SK-N-SH treated with all-trans-retinoic acid at 6 μM for 48 hours (cell line): Measurements from ENCODE around the gene LYRM4.

Source experiments
- ATAC-seq: fragments of 200-7000 bp; cut with Tn5 transposase; 3 replicates; pipeline ENCODE4 v1.9.1; 2020; ENCODE audit warnings: mild to moderate bottlenecking, moderate library complexity
- ARNTL ChIP-seq: fragments of 450-650 bp; formaldehyde crosslinking; IDR thresholded peaks from 2 replicates; pipeline ENCODE4 v1.5.0; 2020; ENCODE audit warnings: low read depth, mild to moderate bottlenecking, moderate library complexity, borderline replicate concordance
- BACH2 ChIP-seq: fragments of 250-450 bp; sonication (Bioruptor Pico); IDR thresholded peaks from 2 replicates; pipeline ENCODE4 v1.9.0; 2021; ENCODE audit warnings: mild to moderate bottlenecking, borderline replicate concordance
- CSDC2 ChIP-seq: fragments of 250-450 bp; sonication (Bioruptor Pico); IDR thresholded peaks from 2 replicates; pipeline ENCODE4 v1.5.0; 2020; ENCODE audit warnings: mild to moderate bottlenecking, moderate library complexity
- CSRNP3 ChIP-seq: fragments of 250-450 bp; sonication (Bioruptor Pico); IDR thresholded peaks from 2 replicates; pipeline ENCODE4 v1.5.1; 2021; ENCODE audit warnings: mild to moderate bottlenecking, moderate library complexity
- ESRRG ChIP-seq: fragments of 250-450 bp; sonication (Bioruptor Pico); IDR thresholded peaks from 2 replicates; pipeline ENCODE4 v1.6.1; 2021; ENCODE audit warnings: mild to moderate bottlenecking
- GLIS3 ChIP-seq: fragments of 250-450 bp; sonication (Bioruptor Pico); IDR thresholded peaks from 2 replicates; pipeline ENCODE4 v1.5.0; 2020; ENCODE audit warnings: mild to moderate bottlenecking, moderate library complexity
- ISL1 ChIP-seq: fragments of 250-450 bp; sonication (Bioruptor Pico); IDR thresholded peaks from 2 replicates; pipeline ENCODE4 v2.1.2; 2022; ENCODE audit warnings: mild to moderate bottlenecking, moderate library complexity
- OSR1 ChIP-seq: fragments of 250-450 bp; sonication (Bioruptor Pico); IDR thresholded peaks from 2 replicates; pipeline ENCODE4 v1.8.0; 2022; ENCODE audit warnings: moderate library complexity, mild to moderate bottlenecking, inconsistent platforms
- POU6F1 ChIP-seq: fragments of 250-450 bp; sonication (Bioruptor Pico); IDR thresholded peaks from 2 replicates; pipeline ENCODE4 v1.8.0; 2021; ENCODE audit warnings: low read depth, mild to moderate bottlenecking, moderate library complexity, borderline replicate concordance
- PPARA ChIP-seq: fragments of 250-450 bp; sonication (Bioruptor Pico); IDR thresholded peaks from 2 replicates; pipeline ENCODE4 v1.5.0; 2020; ENCODE audit warnings: mild to moderate bottlenecking, borderline replicate concordance
- RARB ChIP-seq: fragments of 250-450 bp; sonication (Bioruptor Pico); IDR thresholded peaks from 2 replicates; pipeline ENCODE4 v1.8.0; 2021; ENCODE audit warnings: mild to moderate bottlenecking, moderate library complexity
- SNAI2 ChIP-seq: fragments of 250-450 bp; sonication (Bioruptor Pico); IDR thresholded peaks from 2 replicates; pipeline ENCODE4 v1.5.0; 2020; ENCODE audit warnings: mild to moderate bottlenecking, moderate library complexity
- TCF4 ChIP-seq: fragments of 250-450 bp; sonication (Bioruptor Pico); IDR thresholded peaks from 2 replicates; pipeline ENCODE4 v1.8.0; 2021; ENCODE audit warnings: mild to moderate bottlenecking, moderate library complexity, borderline replicate concordance
- TOX ChIP-seq: fragments of 250-450 bp; sonication (Bioruptor Pico); IDR thresholded peaks from 2 replicates; pipeline ENCODE4 v1.8.0; 2021; ENCODE audit warnings: mild to moderate bottlenecking, moderate library complexity, borderline replicate concordance
- TSHZ2 ChIP-seq: fragments of 250-450 bp; sonication (Bioruptor Pico); IDR thresholded peaks from 2 replicates; pipeline ENCODE4 v1.5.0; 2020; ENCODE audit warnings: mild to moderate bottlenecking, moderate library complexity
- ZC3H10 ChIP-seq: fragments of 250-450 bp; sonication (Bioruptor Pico); IDR thresholded peaks from 2 replicates; pipeline ENCODE4 v1.5.1; 2021; ENCODE audit warnings: mild to moderate bottlenecking, moderate library complexity
- ZFP3 ChIP-seq: fragments of 250-450 bp; sonication (Bioruptor Pico); IDR thresholded peaks from 2 replicates; pipeline ENCODE4 v1.5.0; 2020; ENCODE audit warnings: mild to moderate bottlenecking, moderate library complexity
- ZFP30 ChIP-seq: fragments of 450-650 bp; formaldehyde crosslinking; IDR thresholded peaks from 2 replicates; pipeline ENCODE4 v1.5.0; 2022; ENCODE audit warnings: mild to moderate bottlenecking, moderate library complexity
- ZNF565 ChIP-seq: fragments of 450-650 bp; formaldehyde crosslinking; conservative IDR thresholded peaks from 2 replicates; pipeline ENCODE4 v1.5.0; 2020; ENCODE audit warnings: low read depth, mild to moderate bottlenecking, moderate library complexity
- ZNF70 ChIP-seq: fragments of 450-650 bp; formaldehyde crosslinking; IDR thresholded peaks from 2 replicates; pipeline ENCODE4 v1.5.0; 2020; ENCODE audit warnings: mild to moderate bottlenecking, moderate library complexity
- ZNF8 ChIP-seq: fragments of 450-650 bp; formaldehyde crosslinking; IDR thresholded peaks from 2 replicates; pipeline ENCODE4 v1.5.0; 2020; ENCODE audit warnings: mild to moderate bottlenecking, moderate library complexity

The LYRM4 gene

GRCh38 chr6:5247201-5247600 lies 13.5 kb downstream of the LYRM4 start:
- no peak for ATAC-seq
- TF ChIP-seq ZFP3 (CRISPR knock-in tag) (no peak), CSRNP3 (CRISPR knock-in tag) (no peak)

- no peak for ATAC-seq
- TF ChIP-seq POU6F1, result no peak
- no peak for TF ChIP-seq OSR1 (CRISPR knock-in tag)
- TF ChIP-seq RARB (CRISPR knock-in tag), result no peak
- no peak for TF ChIP-seq ZNF70
- TF ChIP-seq PPARA, result no peak
- no peak for TF ChIP-seq TCF4 (CRISPR knock-in tag)
- TF ChIP-seq ZNF8 (CRISPR knock-in tag), result no peak
- no peak for TF ChIP-seq GLIS3 (CRISPR knock-in tag)
- TF ChIP-seq TOX, result no peak
- no peak for TF ChIP-seq SNAI2 (CRISPR knock-in tag)
- no peak for TF ChIP-seq ESRRG (CRISPR knock-in tag)
- no peak for TF ChIP-seq BACH2 (CRISPR knock-in tag)
Measured at GRCh38 chr6:5246141-5247097, 14.3 kb downstream of the LYRM4 start.

- no peak for ATAC-seq
Measured at GRCh38 chr6:5243069-5243468, 17.7 kb downstream of the LYRM4 start.

More at GRCh38 chr6:5243069-5243468, 17.7 kb downstream of the LYRM4 start:
- no peak for TF ChIP-seq PPARA
- no peak for TF ChIP-seq ARNTL
- no peak for TF ChIP-seq TCF4 (CRISPR knock-in tag)
- TF ChIP-seq TSHZ2 (CRISPR knock-in tag), result no peak
- no peak for TF ChIP-seq ZNF8 (CRISPR knock-in tag)
- TF ChIP-seq ZFP30 (CRISPR knock-in tag), result no peak
- TF ChIP-seq ZNF70, result no peak
- no peak for TF ChIP-seq OSR1 (CRISPR knock-in tag)
- no peak for TF ChIP-seq CSDC2 (CRISPR knock-in tag)
- TF ChIP-seq ZNF565 (CRISPR knock-in tag), result no peak
- no peak for TF ChIP-seq BACH2 (CRISPR knock-in tag)
- no peak for TF ChIP-seq ESRRG (CRISPR knock-in tag)
- TF ChIP-seq ZC3H10 (CRISPR knock-in tag), result no peak
- no peak for TF ChIP-seq ISL1 (CRISPR knock-in tag)
- no peak for TF ChIP-seq TOX
- TF ChIP-seq GLIS3 (CRISPR knock-in tag), result no peak
- TF ChIP-seq POU6F1, result no peak
- no peak for TF ChIP-seq SNAI2 (CRISPR knock-in tag)
- TF ChIP-seq RARB (CRISPR knock-in tag), result no peak
